Activated CD4-positive, alpha-beta memory T cell treated with anti-CD3 and anti-CD28 coated beads for 36 hours (primary cell): ENCODE results near the gene TNIP3. TPM values are rescaled to one million over a fixed set of nuclear protein-coding genes. Genes with fewer than 3 reads are reported as not detected.

Experiments used
- CTCF ChIA-PET: fragments of 350-600 bp; sonication (Branson Sonifier 250); formaldehyde crosslinking; loops from one replicate; lab custom pipeline; 2021; ENCODE audit warnings: antibody characterized with exemption, inconsistent platforms; lab: Charles Lee
- POLR2A ChIA-PET: fragments of 350-600 bp; sonication (Branson Sonifier 250); formaldehyde crosslinking; loops from one replicate; lab custom pipeline; 2021; ENCODE audit warnings: antibody characterized with exemption; lab: Charles Lee
- DNase-seq: peaks from one replicate; pipeline ENCODE4 v3.0.0-alpha.2; 2020
- H3K27ac Mint-ChIP-seq: one replicate; pipeline ENCODE4 v1.8.0; 2021; ENCODE audit warnings: mixed read lengths
- H3K27me3 Mint-ChIP-seq: one replicate; pipeline ENCODE4 v1.8.0; 2021; ENCODE audit warnings: mixed read lengths
- H3K36me3 Mint-ChIP-seq: one replicate; pipeline ENCODE4 v1.8.0; 2021; ENCODE audit warnings: mixed read lengths
- H3K4me1 Mint-ChIP-seq: one replicate; pipeline ENCODE4 v1.8.0; 2021; ENCODE audit warnings: low read depth, mixed read lengths
- H3K4me3 Mint-ChIP-seq: one replicate; pipeline ENCODE4 v1.8.0; 2021; ENCODE audit warnings: mild to moderate bottlenecking, mixed read lengths
- H3K9me3 Mint-ChIP-seq: one replicate; pipeline ENCODE4 v1.8.0; 2021; ENCODE audit warnings: mixed read lengths
- intact Hi-C: fragments of 100-400 bp; cut with micrococcal nuclease; formaldehyde crosslinking; loops from one replicate; pipeline ENCODE4 v1.15.1; 2023
- total RNA-seq, 2 experiments: library from RNA; stranded (reverse); gene quantifications; one replicate each; pipeline ENCODE4 v1.2.3, GENCODE V29; 2021

The TNIP3 gene
- total RNA-seq, 2 experiments from 2014 or later, result 12.0 to 12.3 TPM

DNA sequence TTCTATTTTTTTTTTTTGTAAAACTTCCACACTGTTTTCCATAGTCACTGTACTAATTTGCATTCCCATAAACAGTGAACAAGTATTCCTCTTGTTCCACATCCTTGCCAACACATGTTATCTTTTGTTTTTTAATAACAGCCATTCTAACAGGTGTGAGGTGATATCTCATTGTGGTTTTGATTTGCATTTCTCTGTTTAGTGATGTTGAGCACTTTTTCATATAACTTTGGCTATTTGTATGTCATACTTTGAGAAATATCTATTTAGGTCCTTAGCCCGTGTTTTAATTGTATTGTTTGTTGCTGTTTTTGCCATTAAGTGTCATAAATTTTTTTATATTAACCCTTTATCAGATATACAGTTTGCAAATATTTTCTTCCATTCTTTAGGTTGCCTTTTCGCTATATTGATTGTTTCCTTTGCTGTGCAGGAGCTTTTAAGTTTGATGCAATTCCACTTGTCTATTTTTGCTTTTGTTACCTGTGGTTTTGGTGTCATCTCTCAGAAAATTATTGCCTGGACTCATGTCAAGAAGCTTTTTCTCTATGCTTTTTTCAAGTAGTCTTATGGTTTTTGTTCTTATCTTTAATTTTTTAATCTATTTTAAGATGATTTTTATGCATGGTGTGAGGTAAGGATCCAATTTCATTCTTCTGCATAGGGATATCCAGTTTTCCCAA is 63.9 kb downstream of the TNIP3 start:
- DNase-seq, result no peak
- intact Hi-C loops, result no loop called here
- H3K4me3 Mint-ChIP-seq, result no peak overlapping the region

DNA sequence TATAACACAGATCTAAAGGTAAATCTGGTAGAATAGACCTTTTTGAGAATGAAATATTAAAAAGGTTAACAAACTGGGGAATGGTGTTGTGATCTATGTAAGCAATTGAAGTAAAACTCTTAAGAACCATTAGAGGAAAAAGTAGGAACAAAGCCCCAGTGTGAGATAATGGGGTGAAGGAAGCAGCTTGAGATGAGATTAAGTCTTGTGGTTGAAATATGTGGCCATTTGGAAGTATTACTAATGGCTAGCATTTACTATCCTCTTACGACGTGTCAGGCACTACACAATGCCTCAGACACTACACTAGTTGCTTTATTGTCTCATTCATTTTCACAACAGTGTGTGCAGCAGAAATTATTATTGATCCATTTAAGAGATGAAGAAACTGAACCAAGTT is 65.9 kb downstream of the TNIP3 start:
- CTCF ChIA-PET, result no interaction called here

More for the DNA sequence above, 63.9 kb downstream of the TNIP3 start:
- H3K4me1 Mint-ChIP-seq, result no peaks in the 10 kb centered on the region
- POLR2A ChIA-PET, result no interaction called here
- CTCF ChIA-PET, result interaction anchor here (0.5 to 1.0 kb wide), 2 partner anchors 13 to 696 kb away, joined by 3 read pairs; no protein-coding TSS in a partner anchor
- H3K9me3 Mint-ChIP-seq, result no peaks in the 10 kb centered on the region
- H3K27ac Mint-ChIP-seq, result no peak overlapping the region
- H3K27me3 Mint-ChIP-seq, result no peaks in the 10 kb centered on the region
- no peaks in the 10 kb centered on the region for H3K36me3 Mint-ChIP-seq

DNA sequence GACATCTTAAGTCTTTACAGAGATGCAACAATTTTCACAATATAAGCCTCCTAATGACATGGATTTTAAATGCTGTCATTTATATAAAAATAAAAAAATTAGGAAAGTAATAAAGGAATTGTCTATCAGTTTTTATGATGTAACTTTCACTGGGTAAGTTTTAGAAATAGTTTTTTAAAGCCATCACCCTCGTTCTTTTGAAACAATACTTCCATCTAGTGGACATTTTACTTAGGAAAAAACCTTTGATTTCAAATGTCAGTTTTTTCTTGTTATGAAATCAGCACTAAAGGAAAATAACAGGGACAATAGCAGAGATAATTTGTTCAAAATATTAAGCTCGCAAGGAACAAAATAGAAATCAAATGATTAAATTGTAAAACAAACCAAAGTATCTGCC is 67.5 kb downstream of the TNIP3 start:
- Mint-ChIP-seq H3K9me3 (no peaks in the 10 kb centered on the region), H3K27me3 (no peaks in the 10 kb centered on the region), H3K4me1 (no peaks in the 10 kb centered on the region), H3K27ac (no peak overlapping the region), H3K4me3 (no peak overlapping the region), H3K36me3 (no peaks in the 10 kb centered on the region)
- intact Hi-C loops, result loop anchor here (1.0 to 5.0 kb wide), 4 partner anchors 211 to 1025 kb away; no protein-coding TSS in a partner anchor
- CTCF ChIA-PET, result interaction anchor here (0.6 to 1.0 kb wide), 2 partner anchors 42 to 942 kb away, joined by 3 to 5 read pairs; no protein-coding TSS in a partner anchor
- no peak for DNase-seq
- POLR2A ChIA-PET, result no interaction called here

More for the DNA sequence above, 65.9 kb downstream of the TNIP3 start:
- Mint-ChIP-seq H3K4me1 (no peaks in the 10 kb centered on the region), H3K36me3 (no peaks in the 10 kb centered on the region), H3K4me3 (no peak overlapping the region), H3K27me3 (no peaks in the 10 kb centered on the region), H3K27ac (no peak overlapping the region), H3K9me3 (no peaks in the 10 kb centered on the region)
- no peak for DNase-seq
- POLR2A ChIA-PET, result no interaction called here
- intact Hi-C loops, result loop anchor here (5.0 kb wide), 1 partner anchor 209 kb away; no protein-coding TSS in a partner anchor

DNA sequence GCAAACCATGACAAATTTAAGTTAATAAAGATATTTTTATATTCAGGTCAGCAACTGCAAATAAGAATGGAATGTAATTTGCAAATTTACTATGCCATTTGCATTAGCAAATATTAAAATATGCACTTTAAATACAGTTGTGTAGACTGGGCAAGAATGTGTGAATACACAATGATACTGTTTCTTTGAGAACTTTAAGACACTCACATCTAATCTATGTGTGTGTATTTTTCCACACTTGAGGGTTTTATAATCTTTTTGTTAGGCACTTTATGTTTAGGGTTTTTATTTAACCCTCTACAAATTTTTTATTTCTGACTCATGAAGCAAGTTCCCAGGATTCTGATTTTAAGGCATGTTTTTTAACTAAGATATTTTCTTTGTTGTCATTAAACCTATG is 67.9 kb downstream of the TNIP3 start:
- no peak overlapping the region for H3K4me3 Mint-ChIP-seq
- ChIA-PET POLR2A (no interaction called here), CTCF (interaction anchor here (0.8 to 0.9 kb wide), 2 partner anchors 211 to 941 kb away, joined by 3 to 4 read pairs; no protein-coding TSS in a partner anchor)
- H3K4me1 Mint-ChIP-seq, result no peaks in the 10 kb centered on the region
- no peaks in the 10 kb centered on the region for H3K36me3 Mint-ChIP-seq
- no peaks in the 10 kb centered on the region for H3K27me3 Mint-ChIP-seq
- no peaks in the 10 kb centered on the region for H3K9me3 Mint-ChIP-seq
- intact Hi-C loops, result loop anchor here (1.0 to 5.0 kb wide), 4 partner anchors 211 to 1025 kb away; no protein-coding TSS in a partner anchor
- H3K27ac Mint-ChIP-seq, result no peak overlapping the region
- no peak for DNase-seq

DNA sequence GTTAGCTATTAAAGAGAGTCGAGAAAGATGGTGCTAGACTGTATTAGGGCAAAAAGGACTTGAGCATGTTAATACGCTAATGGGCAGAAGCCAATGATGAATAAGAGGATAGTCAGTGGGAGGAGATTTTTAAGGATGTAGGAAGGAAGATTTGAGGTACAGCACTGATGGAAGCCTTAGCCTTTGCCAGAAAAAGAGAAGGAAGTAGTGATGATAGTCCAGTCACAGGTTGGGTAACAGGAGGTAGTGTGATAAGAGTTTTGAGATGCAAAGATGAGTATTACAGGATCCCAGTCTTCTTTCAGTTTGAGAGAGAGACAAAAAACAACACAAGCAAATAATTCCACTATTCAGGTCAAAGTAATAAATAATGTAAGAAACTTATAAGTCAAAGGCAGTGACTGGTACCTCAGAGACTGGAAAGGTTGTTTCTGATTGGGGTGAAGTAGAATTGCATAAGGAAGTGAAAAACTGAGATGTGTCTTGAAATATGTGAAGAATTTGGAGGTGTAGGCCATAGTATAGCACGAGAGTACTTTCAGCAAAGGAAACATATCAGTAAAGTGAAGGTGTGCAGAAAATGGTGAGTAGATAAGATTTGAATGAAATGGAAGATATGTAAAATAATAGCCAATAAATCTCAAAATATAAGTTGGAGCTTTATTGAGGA is 69.7 kb downstream of the TNIP3 start:
- H3K36me3 Mint-ChIP-seq, result no peaks in the 10 kb centered on the region
- no peaks in the 10 kb centered on the region for H3K9me3 Mint-ChIP-seq
- H3K4me1 Mint-ChIP-seq, result no peaks in the 10 kb centered on the region
- H3K4me3 Mint-ChIP-seq, result no peak overlapping the region
- POLR2A ChIA-PET, result no interaction called here
- intact Hi-C loops, result no loop called here
- CTCF ChIA-PET, result no interaction called here
- H3K27me3 Mint-ChIP-seq, result no peaks in the 10 kb centered on the region
- no peak for DNase-seq
- no peak overlapping the region for H3K27ac Mint-ChIP-seq

DNA sequence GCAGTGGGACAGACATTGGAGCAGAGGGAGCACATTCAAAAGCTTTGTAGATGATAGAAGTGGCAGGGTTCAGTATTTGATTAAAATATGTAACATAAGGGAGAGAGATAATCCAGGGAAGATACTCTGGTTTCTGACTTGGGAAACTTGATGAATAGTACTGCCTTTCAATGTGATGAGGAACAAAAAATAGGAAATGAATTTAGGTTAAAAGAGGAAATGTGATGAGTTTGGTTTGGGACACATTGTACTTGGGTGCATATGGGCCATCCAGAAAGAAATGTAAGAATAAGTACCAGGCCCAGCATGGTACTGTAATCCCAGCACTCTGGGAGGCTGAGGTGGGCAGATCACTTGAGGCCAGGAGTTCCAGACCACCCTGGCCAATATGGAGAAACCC is 70.9 kb downstream of the TNIP3 start:
- ChIA-PET CTCF (interaction anchor here (0.9 kb wide), 1 partner anchor 116 kb away, joined by 4 read pairs; no protein-coding TSS in a partner anchor), POLR2A (no interaction called here)
- H3K9me3 Mint-ChIP-seq, result no peaks in the 10 kb centered on the region
- intact Hi-C loops, result no loop called here
- H3K27ac Mint-ChIP-seq, result no peak overlapping the region
- no peaks in the 10 kb centered on the region for H3K4me1 Mint-ChIP-seq
- H3K27me3 Mint-ChIP-seq, result no peaks in the 10 kb centered on the region
- H3K4me3 Mint-ChIP-seq, result no peak overlapping the region
- no peak for DNase-seq
- no peaks in the 10 kb centered on the region for H3K36me3 Mint-ChIP-seq

DNA sequence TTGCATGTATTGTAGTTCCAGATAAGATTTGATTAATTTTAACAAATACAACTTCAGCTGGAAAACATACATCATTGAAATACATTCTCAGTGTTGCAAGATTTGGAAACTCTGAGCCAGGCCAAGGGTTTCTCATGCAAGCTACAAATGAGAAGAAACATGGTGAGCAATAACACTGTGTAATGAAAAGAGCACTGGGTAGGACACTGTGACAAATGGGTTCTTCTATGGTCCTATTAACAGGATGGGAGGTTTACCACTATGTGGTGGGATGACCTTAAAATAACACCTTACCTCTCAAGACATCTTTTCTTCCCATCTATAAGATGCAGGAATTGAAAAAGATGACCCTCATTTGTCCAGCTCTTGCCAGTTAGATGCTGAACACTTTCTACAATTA is 72.2 kb downstream of the TNIP3 start:
- Mint-ChIP-seq H3K4me1 (no peaks in the 10 kb centered on the region), H3K27me3 (no peaks in the 10 kb centered on the region), H3K9me3 (no peaks in the 10 kb centered on the region), H3K36me3 (no peaks in the 10 kb centered on the region), H3K27ac (no peak overlapping the region), H3K4me3 (no peak overlapping the region)
- intact Hi-C loops, result no loop called here
- DNase-seq, result no peak
- CTCF ChIA-PET, result no interaction called here
- POLR2A ChIA-PET, result no interaction called here

DNA sequence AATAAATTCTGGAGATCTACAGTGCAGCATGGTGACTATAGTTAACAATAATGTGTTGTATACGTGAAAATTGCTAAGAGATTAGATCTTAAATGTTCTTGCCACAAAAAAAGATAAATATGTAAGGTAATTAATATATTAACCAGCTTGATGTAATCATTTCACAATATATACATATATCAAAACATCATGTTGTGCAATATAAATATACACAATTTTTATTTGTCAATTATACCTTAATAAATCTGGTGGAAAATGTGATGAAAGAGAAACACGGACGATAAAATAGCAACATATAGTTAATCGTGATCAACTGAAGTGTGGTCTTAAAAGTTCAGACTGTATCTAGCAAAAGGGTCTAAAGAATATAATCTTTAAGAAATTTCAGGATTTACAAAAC is 75.3 kb downstream of the TNIP3 start:
- no peak for DNase-seq
- H3K4me3 Mint-ChIP-seq, result no peak overlapping the region
- no peaks in the 10 kb centered on the region for H3K36me3 Mint-ChIP-seq
- H3K9me3 Mint-ChIP-seq, result no peaks in the 10 kb centered on the region
- H3K27ac Mint-ChIP-seq, result no peak overlapping the region
- CTCF ChIA-PET, result no interaction called here
- H3K27me3 Mint-ChIP-seq, result no peaks in the 10 kb centered on the region
- intact Hi-C loops, result no loop called here
- no peaks in the 10 kb centered on the region for H3K4me1 Mint-ChIP-seq
- POLR2A ChIA-PET, result no interaction called here

Other genes with a start within 250 kb of the TNIP3 start
- gene PRDM5, start 241.6 kb downstream of the TNIP3 start, total RNA-seq, result under 1 TPM; 0.17 TPM
- gene NDNF, start 91.8 kb downstream of the TNIP3 start, total RNA-seq, result not detected
- not detected for gene QRFPR, start 216.7 kb upstream of the TNIP3 start, total RNA-seq